Sciatic nerve (tissue), 2 donors: ENCODE data around the gene SUGCT. TPM values are rescaled to one million over a fixed set of nuclear protein-coding genes. Genes with fewer than 3 reads are reported as not detected.

Experiments
- ATAC-seq: fragments of 200-7000 bp; cut with Tn5 transposase; one replicate; pipeline ENCODE4 v1.9.1; 2020; ENCODE audit warnings: mild to moderate bottlenecking, moderate library complexity
- DNase-seq: peaks from one replicate; pipeline ENCODE4 v3.0.0-alpha.2; 2020; ENCODE audit warnings: low spot score
- intact Hi-C: fragments of 100-400 bp; cut with DNase I; formaldehyde crosslinking; loops from one replicate; pipeline ENCODE4 v1.14.2; 2022
- total RNA-seq: library from RNA; stranded (reverse); fragmentation: NEBNext Ultra II Directional; extraction: Animal tissue kit (Norgen Biotek cat#: 25700); gene quantifications from one replicate; pipeline ENCODE4 v1.2.1, GENCODE V29; 2021
- donor health status: DM: no; HTN: no; CAD: no.
- donor health status: DM: no; HTN: no; CAD: no.

Gene SUGCT
- total RNA-seq, 1 donor from 2014 or later: 7.2 TPM

GRCh38 chr7:40836218-40836617 lies 701.4 kb downstream of the SUGCT start:
- ATAC-seq (no peak), DNase-seq (no peak)
- intact Hi-C loops: no loop called here

- DNase-seq: no peak
- intact Hi-C loops: no loop called here
- ATAC-seq: no peak
These were observed 705.1 kb downstream of the SUGCT start for GRCh38 chr7:40839881-40840280.

DNA sequence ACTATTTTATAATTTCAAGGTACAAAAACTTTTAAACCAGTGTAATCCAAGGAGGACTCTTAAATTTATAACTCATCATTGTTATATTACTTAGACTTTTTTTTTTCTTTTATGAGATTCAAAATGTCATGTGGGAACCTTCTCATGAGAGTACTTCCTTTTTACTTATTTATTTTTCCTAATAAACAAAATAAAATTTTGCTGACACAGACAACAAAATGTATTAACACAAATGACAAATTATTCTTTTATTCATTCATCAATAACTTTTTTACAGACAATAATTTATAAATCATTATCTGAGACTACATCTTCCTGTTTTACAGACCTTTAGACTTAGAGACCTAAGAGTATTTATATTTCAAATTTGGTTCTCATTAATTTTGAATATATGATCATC lies 706.2 kb downstream of the SUGCT start:
- DNase-seq: no peak
- intact Hi-C loops: no loop called here
- no peak for ATAC-seq

DNA sequence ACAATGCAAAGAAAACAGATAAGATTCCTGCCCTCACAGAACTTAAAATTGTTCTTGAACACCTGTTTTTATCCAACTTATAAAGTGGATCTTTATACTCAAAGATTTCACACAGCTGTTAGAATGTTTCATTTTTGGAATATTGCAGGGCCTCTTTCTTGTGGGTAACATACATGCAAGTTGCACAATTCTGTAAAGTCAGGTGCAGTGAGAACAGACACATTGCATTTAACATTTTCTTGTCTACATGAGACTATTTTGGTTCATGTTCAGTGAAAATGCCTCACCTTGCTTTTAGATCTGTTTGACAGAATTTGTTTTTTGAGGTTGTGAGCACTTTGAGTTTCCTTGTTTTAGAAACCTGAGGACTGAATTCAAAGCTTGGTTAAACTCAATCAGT lies 707.8 kb downstream of the SUGCT start:
- DNase-seq (no peak), ATAC-seq (no peak)
- intact Hi-C loops: no loop called here

DNA sequence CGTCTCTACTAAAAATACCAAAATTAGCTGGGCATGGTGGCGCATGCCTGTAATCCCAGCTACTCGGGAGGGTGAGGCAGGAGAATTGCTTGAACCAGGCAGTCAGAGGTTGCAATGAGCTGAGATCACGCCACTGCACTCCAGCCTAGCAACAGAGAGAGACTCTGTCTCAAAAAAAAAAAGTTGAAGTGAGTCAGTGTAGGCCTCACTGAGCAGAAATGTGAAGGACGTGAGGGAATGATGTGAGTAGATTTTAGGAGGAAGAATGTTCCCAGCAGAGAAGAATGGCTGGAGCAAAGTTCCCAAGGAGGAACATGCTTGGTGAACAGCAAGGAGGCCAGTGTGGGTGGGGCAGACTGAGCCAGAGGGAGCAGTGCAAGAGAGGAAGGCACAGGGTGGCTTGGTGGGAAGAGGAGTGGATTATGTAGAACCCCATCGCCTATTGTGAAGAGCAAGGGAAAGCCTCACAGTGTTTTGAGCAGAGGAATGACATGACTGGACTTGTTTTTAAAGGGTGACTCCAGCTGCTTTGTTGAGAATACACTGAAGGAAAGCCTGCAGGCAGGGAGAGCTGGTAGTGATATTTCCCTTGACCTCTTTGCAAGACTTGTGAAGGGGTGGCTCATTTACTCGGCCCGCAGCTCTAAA lies 708.7 kb downstream of the SUGCT start:
- no peak for ATAC-seq
- intact Hi-C loops: no loop called here

DNA sequence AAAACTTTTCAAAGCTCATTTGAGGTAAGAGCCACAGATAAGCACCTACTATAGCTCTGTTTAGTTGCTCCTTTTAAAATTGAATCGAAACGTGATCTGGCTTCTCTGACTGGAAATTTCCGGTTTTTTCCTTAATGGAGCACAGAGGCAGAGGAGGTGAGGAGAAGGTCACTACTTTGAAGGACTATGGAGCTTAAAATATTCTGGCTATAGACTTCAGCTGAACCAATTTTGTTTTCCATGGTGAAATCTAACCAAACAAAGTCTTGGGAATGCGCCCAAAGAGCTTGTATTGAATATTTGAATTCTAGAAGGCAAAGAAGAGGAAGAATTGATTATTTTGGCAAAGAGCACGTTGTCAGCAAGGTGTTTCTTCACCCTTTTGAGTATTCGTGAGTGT lies 711.1 kb downstream of the SUGCT start:
- ATAC-seq (no peak), DNase-seq (no peak)

More for the DNA sequence above, 708.7 kb downstream of the SUGCT start:
- no peak for DNase-seq

DNA sequence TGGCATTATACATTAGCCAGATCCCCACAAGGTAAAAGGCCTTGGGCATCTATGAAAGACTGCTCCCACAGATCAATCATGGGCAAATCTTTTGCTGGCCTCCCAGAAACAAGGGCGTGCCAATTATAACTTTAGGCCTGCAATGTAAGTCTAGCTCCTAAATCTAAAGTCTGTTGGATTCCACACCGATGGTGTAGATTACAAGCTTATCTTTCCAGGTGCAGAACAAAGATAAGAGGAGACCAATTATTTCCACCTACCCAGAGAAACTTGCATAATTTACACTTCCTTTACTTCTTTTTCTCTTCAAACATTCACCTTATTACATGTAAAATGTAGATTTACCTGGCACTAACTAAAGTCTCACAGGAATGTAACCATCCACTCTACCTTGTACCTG lies 713.1 kb downstream of the SUGCT start:
- DNase-seq (no peak), ATAC-seq (no peak)
- intact Hi-C loops: no loop called here

More for the DNA sequence above, 711.1 kb downstream of the SUGCT start:
- intact Hi-C loops: no loop called here

DNA sequence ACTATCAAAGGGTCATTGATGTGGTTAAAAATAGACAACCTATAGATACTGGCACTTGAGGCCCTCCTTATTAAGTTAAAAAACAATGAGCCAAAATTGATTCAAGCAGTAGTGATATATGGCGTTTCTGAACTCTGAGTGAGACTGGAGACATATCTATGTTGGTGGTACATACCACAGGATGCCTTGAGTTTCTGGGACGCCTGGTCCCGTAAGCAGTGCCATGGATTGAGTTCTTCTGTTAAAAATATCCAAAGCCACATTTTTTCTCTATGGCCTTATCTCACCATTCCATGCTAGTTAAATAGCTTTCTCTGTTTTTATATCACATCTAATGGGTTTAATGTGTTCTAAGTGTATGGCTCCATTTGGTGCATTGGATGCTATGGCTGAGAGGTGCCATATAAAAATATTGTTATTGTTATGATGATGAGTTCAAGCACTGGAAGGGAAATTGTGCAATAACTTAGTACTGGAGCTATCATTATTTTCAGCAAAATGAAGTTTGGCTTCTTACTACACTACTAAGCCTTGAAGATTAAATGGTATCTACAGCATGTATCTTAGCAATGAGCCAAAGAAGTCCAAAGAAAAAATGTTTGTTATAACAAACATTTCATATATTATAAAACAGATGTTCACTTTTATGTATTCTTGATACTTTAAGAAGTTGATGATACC lies 713.9 kb downstream of the SUGCT start:
- intact Hi-C loops: no loop called here
- no peak for ATAC-seq
- DNase-seq: no peak

DNA sequence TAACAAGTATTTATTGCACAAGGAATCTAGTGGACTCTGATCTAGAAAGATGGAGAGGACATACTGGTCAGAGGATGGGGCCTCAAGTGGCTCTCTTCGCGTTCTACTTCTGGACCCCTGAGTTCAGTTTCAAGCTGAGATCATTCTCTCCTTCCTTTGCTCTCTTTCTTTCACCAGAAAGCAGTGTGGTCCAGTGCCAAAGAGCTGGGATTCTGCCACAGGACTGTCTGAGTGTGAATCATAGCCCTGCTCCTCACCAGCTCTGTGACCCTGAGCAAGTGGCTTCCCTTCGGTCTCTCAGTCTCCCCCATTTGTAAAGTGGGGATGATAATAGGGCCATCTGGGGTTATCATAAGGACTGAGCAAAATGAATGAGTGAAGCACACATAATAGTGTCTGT lies 715.2 kb downstream of the SUGCT start:
- intact Hi-C loops: no loop called here
- ATAC-seq (no peak), DNase-seq (no peak)

GRCh38 chr7:40851001-40851400 lies 716.2 kb downstream of the SUGCT start:
- DNase-seq (no peak), ATAC-seq (no peak)
- intact Hi-C loops: no loop called here

- no peak for ATAC-seq
- DNase-seq: no peak
- intact Hi-C loops: no loop called here
These were observed 724.3 kb downstream of the SUGCT start for GRCh38 chr7:40859076-40859475.

DNA sequence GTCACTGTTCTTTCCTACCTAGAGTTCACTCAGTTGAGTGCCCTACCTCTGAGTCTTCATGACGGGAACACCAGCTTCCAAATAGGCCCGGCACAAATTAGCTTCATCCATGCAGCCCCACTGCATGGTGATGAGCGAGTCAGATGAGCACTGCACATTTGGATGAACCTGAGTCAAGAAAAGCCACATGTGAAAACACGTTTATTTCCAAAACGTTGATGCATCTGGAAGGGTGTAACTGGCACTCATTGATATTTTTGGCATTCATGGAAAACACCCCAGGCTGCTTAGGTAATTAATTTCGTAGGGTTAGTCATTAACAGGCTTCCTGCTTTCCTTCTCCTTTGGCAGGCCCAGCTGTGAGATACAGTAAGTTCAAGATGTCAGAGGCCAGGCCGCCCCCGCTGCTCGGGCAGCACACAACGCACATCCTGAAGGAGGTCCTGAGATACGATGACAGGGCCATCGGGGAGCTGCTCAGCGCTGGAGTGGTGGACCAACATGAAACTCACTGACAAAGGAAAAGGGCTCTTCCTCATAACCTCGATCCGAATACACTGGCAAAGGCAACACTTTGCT lies 725.2 kb downstream of the SUGCT start:
- ATAC-seq: no peak
- no peak for DNase-seq
- intact Hi-C loops: no loop called here

- intact Hi-C loops: no loop called here
- ATAC-seq (no peak), DNase-seq (no peak)
These were observed 730.8 kb downstream of the SUGCT start for GRCh38 chr7:40865441-40866233.

DNA sequence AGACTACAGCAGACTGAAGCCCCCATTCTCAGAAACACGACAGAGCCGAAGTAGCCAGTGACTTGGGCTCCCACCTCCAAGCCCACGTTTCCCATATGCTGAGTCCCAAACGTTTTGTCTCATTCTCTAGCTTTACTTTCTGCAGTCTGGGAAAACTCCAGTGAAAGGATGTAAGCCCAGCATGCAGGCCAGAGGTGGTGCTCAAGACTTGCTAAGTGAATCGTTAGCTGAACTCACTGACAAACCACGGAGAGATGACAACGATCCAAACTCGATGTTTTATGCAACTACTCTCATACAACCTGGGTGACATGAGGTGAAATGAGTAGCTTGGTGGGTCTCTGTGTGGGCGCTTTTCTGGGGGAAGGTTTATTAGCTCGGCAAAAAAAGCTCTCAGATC lies 731.8 kb downstream of the SUGCT start:
- intact Hi-C loops: no loop called here
- DNase-seq (no peak), ATAC-seq (peak; percentile 72)

GRCh38 chr7:40870108-40870507 lies 735.3 kb downstream of the SUGCT start:
- no peak for DNase-seq
- intact Hi-C loops: no loop called here
- no peak for ATAC-seq

- DNase-seq (no peak), ATAC-seq (no peak)
These were observed 738.4 kb downstream of the SUGCT start for GRCh38 chr7:40873248-40873647.

GRCh38 chr7:40874756-40875155 lies 740.0 kb downstream of the SUGCT start:
- ATAC-seq: no peak
- intact Hi-C loops: no loop called here
- no peak for DNase-seq

More at GRCh38 chr7:40873248-40873647, 738.4 kb downstream of the SUGCT start:
- intact Hi-C loops: no loop called here

DNA sequence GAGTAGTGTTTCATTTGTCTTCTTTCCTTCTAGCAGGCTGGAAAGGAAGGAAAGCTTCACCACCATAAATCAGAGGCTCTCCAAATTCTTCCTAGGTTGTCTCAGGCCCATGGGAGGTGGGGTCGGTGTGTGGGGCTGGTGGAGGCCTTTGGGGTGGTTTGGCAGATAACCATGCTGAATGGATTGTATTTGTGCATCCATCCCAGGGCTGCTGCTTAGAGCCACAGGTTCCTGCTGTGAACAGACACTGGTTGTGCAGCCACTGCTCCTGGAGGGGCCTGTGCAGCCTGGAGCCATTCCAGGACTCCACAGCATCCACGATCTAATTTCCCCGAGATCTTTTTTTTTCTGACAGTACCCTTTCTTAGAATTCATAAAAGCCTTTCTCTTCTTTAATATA lies 741.8 kb downstream of the SUGCT start:
- no peak for DNase-seq

GRCh38 chr7:40879941-40880543 lies 745.2 kb downstream of the SUGCT start:
- ATAC-seq (no peak), DNase-seq (no peak)
- intact Hi-C loops: no loop called here

More for the DNA sequence above, 741.8 kb downstream of the SUGCT start:
- no peak for ATAC-seq
- intact Hi-C loops: no loop called here
